Measurements from ENCODE around the gene DLK1.

The DLK1 gene

GRCh38 chr14:100714258-100714892 lies 12.3 kb upstream of the DLK1 start:
- Histone ChIP-seq H4K20me1 (peaks cover 0 to 26% (median 4%) of the 10 kb centered on the region in 11 experiments; a peak in 6 of 22 replicates), H3K36me3 (no peaks in the 10 kb centered on the region), H3K4me1 (peaks cover 72 to 100% (median 98%) of the 10 kb centered on the region in 10 experiments), H3K27me3 (peaks cover 39 to 83% (median 59%) of the 10 kb centered on the region in 11 experiments), H3K9ac (peak overlapping the region in 4 of 11 experiments; percentile 29 to 71 (median 54); a peak in 6 of 22 replicates), H3K27ac (peak overlapping the region in 8 of 11 experiments; percentile 39 to 86 (median 66); a peak in 15 of 22 replicates), H3K4me3 (peak overlapping the region in 2 of 10 experiments; percentile 22 to 33; a peak in 1 of 20 replicates), H3K9me3 (replicated peaks in 1 of 11) (peaks cover 0 to 15% (median 9%) of the 10 kb centered on the region in 11 experiments; a peak in 20 of 22 replicates), H3K4me2 (peak overlapping the region; percentile 72 to 99 (median 92))
- no peak for TF ChIP-seq Cebpa-rat (IDR thresholded peaks at IDR 0.05)

GRCh38 chr14:100715332-100715731 lies 11.4 kb upstream of the DLK1 start:
- TF ChIP-seq Cebpa-rat (IDR thresholded peaks at IDR 0.05), result no peak
- peak overlapping the region in 8 of 11 experiments; percentile 78 to 96 (median 89); a peak in 16 of 22 replicates for H3K4me2 ChIP-seq
- H4K20me1 ChIP-seq, result peaks cover 0 to 24% (median 4%) of the 10 kb centered on the region in 11 experiments; a peak in 6 of 22 replicates
- H3K27ac ChIP-seq, result peak overlapping the region in 1 of 11 experiments; percentile 46; a peak in 2 of 22 replicates
- H3K4me1 ChIP-seq, result peaks cover 62 to 97% (median 93%) of the 10 kb centered on the region in 10 experiments
- no peaks in the 10 kb centered on the region for H3K36me3 ChIP-seq
- peaks cover 0 to 15% (median 9%) of the 10 kb centered on the region in 11 experiments; a peak in 20 of 22 replicates for H3K9me3 ChIP-seq (replicated peaks in 1 of 11)
- peaks cover 29 to 73% (median 49%) of the 10 kb centered on the region in 11 experiments for H3K27me3 ChIP-seq
- H3K9ac ChIP-seq, result no peak overlapping the region
- H3K4me3 ChIP-seq, result no peak overlapping the region

GRCh38 chr14:100715803-100716202 lies 10.9 kb upstream of the DLK1 start:
- Histone ChIP-seq H3K9me3 (replicated peaks in 1 of 11) (peaks cover 0 to 15% (median 9%) of the 10 kb centered on the region in 11 experiments; a peak in 20 of 22 replicates), H3K4me1 (peaks cover 58 to 93% (median 88%) of the 10 kb centered on the region in 10 experiments), H4K20me1 (peaks cover 0 to 22% (median 4%) of the 10 kb centered on the region in 11 experiments; a peak in 6 of 22 replicates), H3K9ac (no peak overlapping the region), H3K27me3 (peaks cover 25 to 68% (median 44%) of the 10 kb centered on the region in 11 experiments), H3K4me3 (no peak overlapping the region), H3K4me2 (peak overlapping the region in 8 of 11 experiments; percentile 12 to 94 (median 82); a peak in 12 of 22 replicates), H3K27ac (no peak overlapping the region), H3K36me3 (no peaks in the 10 kb centered on the region)
- TF ChIP-seq Cebpa-rat (IDR thresholded peaks at IDR 0.05), result no peak

GRCh38 chr14:100717386-100717785 lies 9.3 kb upstream of the DLK1 start:
- peak overlapping the region; percentile 21 to 94 (median 78); a peak in 21 of 22 replicates for H3K4me2 ChIP-seq
- H3K36me3 ChIP-seq, result no peaks in the 10 kb centered on the region
- peak overlapping the region in 5 of 11 experiments; percentile 16 to 39 (median 27); a peak in 1 of 22 replicates for H3K9ac ChIP-seq
- peaks cover 42 to 77% (median 73%) of the 10 kb centered on the region in 10 experiments for H3K4me1 ChIP-seq
- H4K20me1 ChIP-seq, result peaks cover 0 to 19% (median 4%) of the 10 kb centered on the region in 11 experiments; a peak in 6 of 22 replicates
- TF ChIP-seq Cebpa-rat (IDR thresholded peaks at IDR 0.05), result no peak
- H3K27me3 ChIP-seq, result peaks cover 18 to 61% (median 33%) of the 10 kb centered on the region in 11 experiments
- H3K4me3 ChIP-seq, result no peak overlapping the region
- peaks cover 0 to 15% (median 9%) of the 10 kb centered on the region in 11 experiments; a peak in 20 of 22 replicates for H3K9me3 ChIP-seq (replicated peaks in 1 of 11)
- H3K27ac ChIP-seq, result peak overlapping the region in 4 of 11 experiments; percentile 33 to 64 (median 42); a peak in 6 of 22 replicates

- H3K27ac ChIP-seq, result no peak overlapping the region
- no peak for TF ChIP-seq Cebpa-rat (IDR thresholded peaks at IDR 0.05)
- H3K9me3 ChIP-seq (replicated peaks in 1 of 11), result peaks cover 0 to 15% (median 9%) of the 10 kb centered on the region in 11 experiments; a peak in 20 of 22 replicates
- H4K20me1 ChIP-seq, result peaks cover 0 to 14% (median 0%) of the 10 kb centered on the region in 11 experiments; a peak in 1 of 22 replicates
- peak overlapping the region in 2 of 11 experiments; percentile 36 to 87; a peak in 2 of 22 replicates for H3K4me2 ChIP-seq
- H3K9ac ChIP-seq, result no peak overlapping the region
- no peak overlapping the region for H3K4me3 ChIP-seq
- H3K36me3 ChIP-seq, result no peaks in the 10 kb centered on the region
- peaks cover 17 to 74% (median 23%) of the 10 kb centered on the region in 11 experiments; a peak in 19 of 22 replicates for H3K27me3 ChIP-seq
- peaks cover 16 to 50% (median 47%) of the 10 kb centered on the region in 10 experiments for H3K4me1 ChIP-seq
These were observed 6.6 kb upstream of the DLK1 start for GRCh38 chr14:100719976-100720520.

- no peak overlapping the region for H3K4me2 ChIP-seq
- H3K36me3 ChIP-seq, result no peaks in the 10 kb centered on the region
- H3K9ac ChIP-seq, result no peak overlapping the region
- H3K4me3 ChIP-seq, result no peak overlapping the region
- H3K4me1 ChIP-seq, result peaks cover 16 to 37% (median 32%) of the 10 kb centered on the region in 10 experiments
- H3K27ac ChIP-seq, result no peak overlapping the region
- H3K9me3 ChIP-seq (replicated peaks in 1 of 11), result peaks cover 0 to 12% (median 5%) of the 10 kb centered on the region in 11 experiments; a peak in 8 of 22 replicates
- H3K27me3 ChIP-seq, result peaks cover 23 to 76% (median 34%) of the 10 kb centered on the region in 11 experiments; a peak in 21 of 22 replicates
- TF ChIP-seq Cebpa-rat (IDR thresholded peaks at IDR 0.05), result no peak
- peaks cover 0 to 14% (median 0%) of the 10 kb centered on the region in 11 experiments; a peak in 1 of 22 replicates for H4K20me1 ChIP-seq
These were observed 5.1 kb upstream of the DLK1 start for GRCh38 chr14:100721568-100721967.

GRCh38 chr14:100722367-100722766 lies 4.3 kb upstream of the DLK1 start:
- H3K27me3 ChIP-seq, result peaks cover 28 to 84% (median 42%) of the 10 kb centered on the region in 11 experiments
- no peak overlapping the region for H3K9ac ChIP-seq
- H3K4me1 ChIP-seq, result peaks cover 11 to 29% (median 24%) of the 10 kb centered on the region in 10 experiments
- H3K9me3 ChIP-seq (replicated peaks in 1 of 11), result peaks cover 0 to 12% (median 5%) of the 10 kb centered on the region in 11 experiments; a peak in 9 of 22 replicates
- no peak for TF ChIP-seq Cebpa-rat (IDR thresholded peaks at IDR 0.05)
- H3K4me2 ChIP-seq, result no peak overlapping the region
- no peak overlapping the region for H3K27ac ChIP-seq
- no peak overlapping the region for H3K4me3 ChIP-seq
- peaks cover 0 to 10% (median 0%) of the 10 kb centered on the region in 11 experiments; a peak in 2 of 22 replicates for H4K20me1 ChIP-seq
- no peaks in the 10 kb centered on the region for H3K36me3 ChIP-seq

- Histone ChIP-seq H3K9ac (no peak overlapping the region), H3K27ac (no peak overlapping the region), H3K4me1 (peaks cover 4 to 22% (median 16%) of the 10 kb centered on the region in 10 experiments; a peak in 19 of 20 replicates), H3K4me2 (0 out of 22 replicates have a peak overlapping the region, but pooled peaks of 1 of the 11 experiments have one; percentile 4), H4K20me1 (peaks cover 0 to 18% (median 0%) of the 10 kb centered on the region in 11 experiments; a peak in 1 of 22 replicates), H3K4me3 (no peak overlapping the region), H3K27me3 (peaks cover 34 to 84% (median 46%) of the 10 kb centered on the region in 11 experiments), H3K36me3 (no peaks in the 10 kb centered on the region), H3K9me3 (replicated peaks in 1 of 11) (peaks cover 0 to 12% (median 5%) of the 10 kb centered on the region in 11 experiments; a peak in 9 of 22 replicates)
- no peak for TF ChIP-seq Cebpa-rat (IDR thresholded peaks at IDR 0.05)
These were observed 3.4 kb upstream of the DLK1 start for GRCh38 chr14:100723135-100723829.
